H9 (cell line): ENCODE results near the gene AKAP5. TPM values are rescaled to one million over a fixed set of nuclear protein-coding genes. Genes with fewer than 3 reads are reported as not detected.
A peak's percentile ranks its signal among the peaks of the same experiment; 100 is the strongest.

Experiments
- DNase-seq: peaks from one replicate; pipeline ENCODE4 v3.0.0-alpha.2; 2017
- H2AFZ ChIP-seq: one replicate; pipeline ENCODE4 v1.6.1; 2013; ENCODE audit warnings: mild to moderate bottlenecking, low read length, control low read depth, moderate library complexity
- H2AK5ac ChIP-seq: 2 replicates; pipeline ENCODE4 v1.6.1; 2013; ENCODE audit warnings: low read length, control low read depth, mixed read lengths; ENCODE audit not compliant: insufficient read length
- H2BK120ac ChIP-seq: one replicate; pipeline ENCODE4 v1.6.1; 2013; ENCODE audit warnings: low read depth, mild to moderate bottlenecking, low read length, control low read depth, inconsistent platforms; ENCODE audit not compliant: poor library complexity, severe bottlenecking
- H2BK12ac ChIP-seq: 2 replicates; pipeline ENCODE4 v1.6.1; 2013; ENCODE audit warnings: low read length, control low read depth, mixed read lengths, low read depth; ENCODE audit not compliant: insufficient read length
- H2BK15ac ChIP-seq: 2 replicates; pipeline ENCODE4 v1.6.1; 2013; ENCODE audit warnings: low read depth, low read length, control low read depth
- H2BK20ac ChIP-seq: one replicate; pipeline ENCODE4 v1.6.1; 2013; ENCODE audit warnings: low read depth, mild to moderate bottlenecking, low read length, control low read depth, inconsistent platforms; ENCODE audit not compliant: poor library complexity, severe bottlenecking
- H2BK5ac ChIP-seq: 2 replicates; pipeline ENCODE4 v1.6.1; 2013; ENCODE audit warnings: low read length, control low read depth, mixed read lengths; ENCODE audit not compliant: insufficient read length
- H3K14ac ChIP-seq: 2 replicates; pipeline ENCODE4 v1.6.1; 2013; ENCODE audit warnings: low read length, control low read depth; ENCODE audit not compliant: insufficient read depth
- H3K18ac ChIP-seq: 2 replicates; pipeline ENCODE4 v1.6.1; 2013; ENCODE audit warnings: low read depth, mild to moderate bottlenecking, mixed read lengths, low read length, control low read depth; ENCODE audit not compliant: insufficient read length
- H3K23ac ChIP-seq: 2 replicates; pipeline ENCODE4 v1.6.1; 2013; ENCODE audit warnings: low read length, control low read depth, mixed read lengths, low read depth; ENCODE audit not compliant: insufficient read length
- H3K23me2 ChIP-seq: 2 replicates; pipeline ENCODE4 v1.6.1; 2013; ENCODE audit warnings: low read depth, mild to moderate bottlenecking, mixed read lengths, low read length, control low read depth; ENCODE audit not compliant: insufficient read length, poor library complexity, severe bottlenecking
- H3K27ac ChIP-seq: 2 replicates; pipeline ENCODE4 v1.5.1; 2013; ENCODE audit warnings: low read length, control low read depth, mixed read lengths, low read depth; ENCODE audit not compliant: insufficient read length
- H3K27me3 ChIP-seq: 2 replicates; pipeline ENCODE4 v1.6.1; 2013; ENCODE audit warnings: low read length, control low read depth, inconsistent platforms; ENCODE audit not compliant: insufficient read depth
- H3K4ac ChIP-seq: 2 replicates; pipeline ENCODE4 v1.6.1; 2013; ENCODE audit warnings: low read depth, mild to moderate bottlenecking, control low read depth, inconsistent platforms, low read length, moderate library complexity
- H3K4me1 ChIP-seq: 2 replicates; pipeline ENCODE4 v1.6.1; 2013; ENCODE audit warnings: low read length, control low read depth, inconsistent platforms; ENCODE audit not compliant: insufficient read depth
- H3K4me2 ChIP-seq: 2 replicates; pipeline ENCODE4 v1.6.1; 2013; ENCODE audit warnings: low read length, control low read depth, mixed read lengths; ENCODE audit not compliant: insufficient read length, insufficient read depth
- H3K56ac ChIP-seq: 2 replicates; pipeline ENCODE4 v1.6.1; 2013; ENCODE audit warnings: low read depth, mild to moderate bottlenecking, mixed read lengths, low read length, control low read depth; ENCODE audit not compliant: insufficient read length
- H3K79me1 ChIP-seq: 2 replicates; pipeline ENCODE4 v1.6.1; 2013; ENCODE audit warnings: low read depth, mild to moderate bottlenecking, moderate library complexity, low read length, control low read depth, inconsistent platforms; ENCODE audit not compliant: insufficient read depth, poor library complexity, severe bottlenecking
- H3K79me2 ChIP-seq: 2 replicates; pipeline ENCODE4 v1.6.1; 2013; ENCODE audit warnings: low read length, control low read depth, inconsistent platforms; ENCODE audit not compliant: insufficient read depth
- H3K9ac ChIP-seq: 2 replicates; pipeline ENCODE4 v1.6.1; 2013; ENCODE audit warnings: low read length, control low read depth, mixed read lengths; ENCODE audit not compliant: insufficient read length; ENCODE audit errors: extremely low read depth
- H3K9me3 ChIP-seq: one replicate; pipeline ENCODE4 v1.6.1; 2013; ENCODE audit warnings: low read depth, low read length, inconsistent platforms; ENCODE audit not compliant: control insufficient read depth
- H3T11ph ChIP-seq: one replicate; pipeline ENCODE4 v1.6.1; 2013; ENCODE audit warnings: mild to moderate bottlenecking, low read length, control low read depth, inconsistent platforms
- H4K20me1 ChIP-seq: one replicate; pipeline ENCODE4 v1.6.1; 2013; ENCODE audit not compliant: control insufficient read depth, insufficient read length, insufficient read depth
- H4K5ac ChIP-seq: 2 replicates; pipeline ENCODE4 v1.6.1; 2013; ENCODE audit warnings: low read depth, mild to moderate bottlenecking, mixed read lengths, low read length, control low read depth; ENCODE audit not compliant: insufficient read length
- H4K8ac ChIP-seq: replicated peaks from 2 replicates; pipeline ENCODE4 v1.6.1; 2013; ENCODE audit warnings: low read length, control low read depth, mixed read lengths, low read depth; ENCODE audit not compliant: insufficient read length
- H4K91ac ChIP-seq: 2 replicates; pipeline ENCODE4 v1.6.1; 2013; ENCODE audit warnings: low read depth, mild to moderate bottlenecking, moderate library complexity, mixed read lengths, low read length, control low read depth; ENCODE audit not compliant: insufficient read length
- H3K27ac Mint-ChIP-seq, 3 experiments: 2 replicates in 2 of 3; 3 replicates in 1 of 3; pipeline ENCODE4 v1.8.0; 2020 to 2021; ENCODE audit warnings: mixed read lengths in 3 of 3, mild to moderate bottlenecking in 1 of 3, moderate library complexity in 1 of 3
- H3K27me3 Mint-ChIP-seq: 2 replicates; pipeline ENCODE4 v1.8.0; 2021; ENCODE audit warnings: low read depth, mild to moderate bottlenecking, moderate library complexity, mixed read lengths
- H3K36me3 Mint-ChIP-seq, 3 experiments: 2 replicates in 2 of 3; 3 replicates in 1 of 3; pipeline ENCODE4 v1.8.0; 2020 to 2021; ENCODE audit warnings: low read depth in 3 of 3, mixed read lengths in 3 of 3; ENCODE audit not compliant: insufficient read depth in 1 of 3
- H3K4me1 Mint-ChIP-seq, 2 experiments: 2 replicates each; pipeline ENCODE4 v1.8.0; 2020; ENCODE audit warnings: mixed read lengths in 2 of 2
- H3K4me3 Mint-ChIP-seq, 2 experiments: 2 replicates in 1 of 2; 3 replicates in 1 of 2; pipeline ENCODE4 v1.8.0; 2020 to 2021; ENCODE audit warnings: mild to moderate bottlenecking in 2 of 2, mixed read lengths in 2 of 2, moderate library complexity in 1 of 2
- H3K9me3 Mint-ChIP-seq, 2 experiments: 2 replicates in 1 of 2; 3 replicates in 1 of 2; pipeline ENCODE4 v1.8.0; 2020; ENCODE audit warnings: mild to moderate bottlenecking in 2 of 2, mixed read lengths in 2 of 2, moderate library complexity in 1 of 2
- CTCF ChIP-seq: fragments of 200-600 bp; sonication (generic); conservative IDR thresholded peaks from 3 replicates; pipeline ENCODE4 v1.8.0; 2021; ENCODE audit warnings: antibody characterized with exemption, mild to moderate bottlenecking
- WGBS: extraction: QIAGEN DNeasy Blood & Tissue Kit; methylation state at CpG from one replicate; pipeline ENCODE4 v1.1.7; 2013; ENCODE audit warnings: missing lambda C conversion rate, low lambda C conversion rate, mixed read lengths; ENCODE audit not compliant: insufficient read length; ENCODE audit errors: extremely low coverage; 5-methylcytosine and 5-hydroxymethylcytosine counted together
- total RNA-seq: library from RNA; stranded (reverse); gene quantifications from 2 replicates; pipeline ENCODE4 v1.2.1, GENCODE V29; 2021

AKAP5 gene
- total RNA-seq, 1 experiment from 2014 or later, result 2.5 TPM

- Mint-ChIP-seq H3K27ac (peak overlapping the region in 1 of 3 experiments; percentile 5; a peak in 1 of 7 replicates), H3K9me3 (no peaks in the 10 kb centered on the region), H3K4me3 (no peak overlapping the region), H3K36me3 (no peaks in the 10 kb centered on the region; a peak in 1 of 7 replicates), H3K4me1 (peaks cover 6 to 11% of the 10 kb centered on the region in 2 experiments), H3K27me3 (no peaks in the 10 kb centered on the region)
- Histone ChIP-seq H3K23ac (no peak overlapping the region), H2BK20ac (no peak overlapping the region), H4K91ac (no peak overlapping the region), H4K8ac (no peak overlapping the region), H3K9me3 (no peaks in the 10 kb centered on the region), H3K79me1 (no peaks in the 10 kb centered on the region), H2BK15ac (no peak overlapping the region), H3K56ac (no peak overlapping the region), H3K4me1 (no peaks in the 10 kb centered on the region), H3K14ac (no peak overlapping the region), H2BK5ac (no peak overlapping the region), H4K5ac (no peak overlapping the region), H3K27ac (no peak overlapping the region), H3K23me2 (no peaks in the 10 kb centered on the region), H3T11ph (no peak overlapping the region), H2AFZ (no peak overlapping the region), H2BK120ac (no peak overlapping the region), H3K4me2 (no peak overlapping the region), H3K27me3 (no peaks in the 10 kb centered on the region), H2BK12ac (no peak overlapping the region), H3K18ac (no peak overlapping the region), H3K79me2 (no peaks in the 10 kb centered on the region), H4K20me1 (no peaks in the 10 kb centered on the region), H3K4ac (no peak overlapping the region), H2AK5ac (no peak overlapping the region), H3K9ac (no peak overlapping the region)
- no peak for TF ChIP-seq CTCF
- no CpG with 5 or more reads among the region's 2 CpGs for WGBS
- DNase-seq, result no peak
Measured at GRCh38 chr14:64474041-64474440, 8.7 kb downstream of the AKAP5 start.
